Vagina (tissue), 2 donors: ENCODE measurements around the gene ALPK1. TPM values are rescaled to one million over a fixed set of nuclear protein-coding genes. Genes with fewer than 3 reads are reported as not detected.

Experiments
- DNase-seq, 2 donors: peaks; one replicate each; pipeline ENCODE4 v3.0.0-alpha.2; 2017; ENCODE audit errors: extremely low spot score in 2 of 2
- H3K27ac ChIP-seq: fragments of 200-600 bp; sonication (generic); one replicate; pipeline ENCODE4 v1.5.1; 2019
- H3K27me3 ChIP-seq: fragments of 200-600 bp; sonication (generic); one replicate; pipeline ENCODE4 v1.5.1; 2019
- H3K36me3 ChIP-seq, 2 donors: fragments of 200-600 bp; sonication (generic); one replicate each; pipeline ENCODE4 v1.5.1; 2017 to 2019
- H3K4me1 ChIP-seq: fragments of 200-600 bp; sonication (generic); one replicate; pipeline ENCODE4 v1.5.1; 2019
- H3K4me3 ChIP-seq, 2 donors: fragments of 200-600 bp; sonication (generic); 1 replicate in 1 of 2; 2 replicates in 1 of 2; pipeline ENCODE4 v1.5.1; 2016 to 2019
- H3K9me3 ChIP-seq: fragments of 200-600 bp; sonication (generic); one replicate; pipeline ENCODE4 v1.5.1; 2019
- CTCF ChIP-seq, 3 experiments: fragments of 450-650 bp in 2 of 3; fragments of 200-600 bp in 1 of 3; sonication (generic) in 1 of 3; IDR thresholded peaks; one replicate each; pipeline ENCODE4 v1.5.1; 2017 to 2019; ENCODE audit warnings: antibody characterized with exemption in 3 of 3, mild to moderate bottlenecking in 2 of 3, moderate library complexity in 2 of 3
- POLR2A ChIP-seq, 2 donors: fragments of 450-650 bp; IDR thresholded peaks; one replicate each; pipeline ENCODE4 v1.6.1; 2017; ENCODE audit warnings: antibody characterized with exemption in 2 of 2, mild to moderate bottlenecking in 2 of 2, moderate library complexity in 2 of 2
- POLR2AphosphoS5 ChIP-seq, 2 donors: sonication (generic); formaldehyde crosslinking; IDR thresholded peaks; one replicate each; pipeline ENCODE4 v1.9.0; 2017; ENCODE audit warnings: antibody characterized with exemption in 2 of 2, mild to moderate bottlenecking in 2 of 2, low read depth in 1 of 2; ENCODE audit not compliant: insufficient read depth in 1 of 2
- intact Hi-C: fragments of 100-400 bp; cut with DNase I; formaldehyde crosslinking; loops from one replicate; pipeline ENCODE4 v1.15.1; 2023
- total RNA-seq: library from RNA; depleted of rRNA; stranded (reverse); fragments of >200 nt; gene quantifications from one replicate; pipeline ENCODE4 v1.2.3, GENCODE V29; 2016

ALPK1 gene
- total RNA-seq, 1 donor from 2014 or later, result 32.2 TPM

- no peaks in the 10 kb centered on the region for H3K36me3 ChIP-seq
- H3K4me3 ChIP-seq, result no peak overlapping the region
- H3K27ac ChIP-seq, result no peak overlapping the region
- H3K4me1 ChIP-seq, result no peaks in the 10 kb centered on the region
- H3K27me3 ChIP-seq, result no peaks in the 10 kb centered on the region
- TF ChIP-seq POLR2AphosphoS5 (IDR thresholded peaks at IDR 0.05; ENCODE audit: insufficient read depth in 1 of 2, low read depth in 1 of 2) (no peak), CTCF (IDR thresholded peaks at IDR 0.05) (no peak), POLR2A (IDR thresholded peaks at IDR 0.05) (no peak)
- intact Hi-C loops, result no loop called here
- H3K9me3 ChIP-seq, result no peaks in the 10 kb centered on the region
- no peak for DNase-seq
Measured at GRCh38 chr4:112402098-112402497, 104.9 kb downstream of the ALPK1 start.

GRCh38 chr4:112403101-112403945 is 106.2 kb downstream of the ALPK1 start:
- no peak for DNase-seq
- Histone ChIP-seq H3K9me3 (no peaks in the 10 kb centered on the region), H3K4me3 (no peak overlapping the region), H3K27me3 (no peaks in the 10 kb centered on the region), H3K36me3 (no peaks in the 10 kb centered on the region), H3K4me1 (no peaks in the 10 kb centered on the region), H3K27ac (no peak overlapping the region)
- intact Hi-C loops, result no loop called here
- no peak for TF ChIP-seq CTCF (IDR thresholded peaks at IDR 0.05)
- TF ChIP-seq POLR2AphosphoS5 (IDR thresholded peaks at IDR 0.05; ENCODE audit: insufficient read depth in 1 of 2, low read depth in 1 of 2), result no peak
- no peak for TF ChIP-seq POLR2A (IDR thresholded peaks at IDR 0.05)

GRCh38 chr4:112410364-112410763 is 113.2 kb downstream of the ALPK1 start:
- intact Hi-C loops, result no loop called here
- Histone ChIP-seq H3K4me1 (no peaks in the 10 kb centered on the region), H3K36me3 (peaks cover 0 to 28% of the 10 kb centered on the region in 2 donors), H3K27ac (no peak overlapping the region), H3K27me3 (no peaks in the 10 kb centered on the region), H3K9me3 (no peaks in the 10 kb centered on the region), H3K4me3 (no peak overlapping the region)
- no peak for DNase-seq
- TF ChIP-seq CTCF (IDR thresholded peaks at IDR 0.05), result no peak
- no peak for TF ChIP-seq POLR2A (IDR thresholded peaks at IDR 0.05)
- no peak for TF ChIP-seq POLR2AphosphoS5 (IDR thresholded peaks at IDR 0.05; ENCODE audit: insufficient read depth in 1 of 2, low read depth in 1 of 2)

DNA sequence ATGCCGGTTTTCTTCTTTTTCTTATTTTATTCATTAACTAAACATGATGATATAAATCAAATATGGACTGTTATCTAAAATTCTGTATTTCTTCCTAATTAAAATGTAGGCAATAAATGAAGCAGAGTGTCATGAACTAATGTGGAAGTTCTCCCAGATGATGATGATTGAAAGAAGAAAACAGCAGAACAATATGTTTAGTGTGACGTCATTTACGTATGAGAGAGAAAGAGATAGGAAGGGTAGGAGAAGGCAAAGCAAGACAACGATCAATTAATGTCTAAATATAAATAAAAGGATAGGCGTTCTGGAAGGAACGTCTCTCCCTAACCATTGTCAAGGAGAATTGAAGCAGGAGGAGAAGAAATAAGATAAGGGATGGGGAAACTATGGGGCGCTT is 113.6 kb downstream of the ALPK1 start:
- intact Hi-C loops, result no loop called here
- Histone ChIP-seq H3K36me3 (peaks cover 0 to 28% of the 10 kb centered on the region in 2 donors), H3K27me3 (no peaks in the 10 kb centered on the region), H3K4me3 (no peak overlapping the region), H3K4me1 (no peaks in the 10 kb centered on the region), H3K27ac (no peak overlapping the region), H3K9me3 (no peaks in the 10 kb centered on the region)
- TF ChIP-seq POLR2AphosphoS5 (IDR thresholded peaks at IDR 0.05; ENCODE audit: insufficient read depth in 1 of 2, low read depth in 1 of 2) (no peak), CTCF (IDR thresholded peaks at IDR 0.05) (no peak), POLR2A (IDR thresholded peaks at IDR 0.05) (no peak)
- no peak for DNase-seq
